ENCODE data around the gene TTF1. TPM values are rescaled to one million over a fixed set of nuclear protein-coding genes. Genes with fewer than 3 reads are reported as not detected.

The TTF1 gene
- total and polyA plus RNA-seq, 4 donors: 11.9 to 33.4 (median 18.7) TPM

- no peaks in the 10 kb centered on the region for H3K9me3 ChIP-seq (ENCODE audit: control insufficient read depth, low read length)
- WGBS, 2 donors: 74 to 76% methylated on average over 8 of the region's 8 CpGs
- H3K27me3 ChIP-seq (ENCODE audit: control insufficient read depth in 1 of 2, insufficient read depth in 2 of 2, low read length in 1 of 2): no peaks in the 10 kb centered on the region
- intact Hi-C loops (cut with DNase I): no loop called here
- H3K27ac ChIP-seq (ENCODE audit: low read depth in 1 of 2, low read length in 2 of 2): no peak overlapping the region
- ATAC-seq (ENCODE audit: low FRiP score): no peak
- H3K4me3 ChIP-seq (ENCODE audit: low read length in 2 of 2): no peak overlapping the region
- DNase-seq: no peak
- no peaks in the 10 kb centered on the region for H3K4me1 ChIP-seq (ENCODE audit: control insufficient read depth in 1 of 2, insufficient read depth in 2 of 2, low read length in 2 of 2)
- no peaks in the 10 kb centered on the region for H3K36me3 ChIP-seq (ENCODE audit: control insufficient read depth in 1 of 2, insufficient read depth in 2 of 2, low read length in 1 of 2)
These were observed 1.9 kb upstream of the TTF1 start for GRCh38 chr9:132408521-132408920.

GRCh38 chr9:132407196-132407595 is 556 bp upstream of the TTF1 start:
- 80 to 85% methylated on average over 2 of the region's 2 CpGs for WGBS, 2 donors
- no peaks in the 10 kb centered on the region for H3K4me1 ChIP-seq (ENCODE audit: control insufficient read depth in 1 of 2, insufficient read depth in 2 of 2, low read length in 2 of 2)
- no peak overlapping the region for H3K27ac ChIP-seq (ENCODE audit: low read depth in 1 of 2, low read length in 2 of 2)
- no peaks in the 10 kb centered on the region for H3K9me3 ChIP-seq (ENCODE audit: control insufficient read depth, low read length)
- H3K36me3 ChIP-seq (ENCODE audit: control insufficient read depth in 1 of 2, insufficient read depth in 2 of 2, low read length in 1 of 2): no peaks in the 10 kb centered on the region
- peak overlapping the region in 1 of 2 donors; percentile 85 for H3K4me3 ChIP-seq (ENCODE audit: low read length in 2 of 2)
- DNase-seq (no peak), ATAC-seq (ENCODE audit: low FRiP score) (no peak)
- no peaks in the 10 kb centered on the region for H3K27me3 ChIP-seq (ENCODE audit: control insufficient read depth in 1 of 2, insufficient read depth in 2 of 2, low read length in 1 of 2)
- intact Hi-C loops (cut with DNase I): no loop called here

GRCh38 chr9:132404228-132404881 is 2.3 kb downstream of the TTF1 start:
- Histone ChIP-seq H3K27ac (ENCODE audit: low read depth in 1 of 2, low read length in 2 of 2) (no peak overlapping the region), H3K36me3 (ENCODE audit: control insufficient read depth in 1 of 2, insufficient read depth in 2 of 2, low read length in 1 of 2) (no peaks in the 10 kb centered on the region), H3K27me3 (ENCODE audit: control insufficient read depth in 1 of 2, insufficient read depth in 2 of 2, low read length in 1 of 2) (no peaks in the 10 kb centered on the region), H3K9me3 (ENCODE audit: control insufficient read depth, low read length) (no peaks in the 10 kb centered on the region), H3K4me1 (ENCODE audit: control insufficient read depth in 1 of 2, insufficient read depth in 2 of 2, low read length in 2 of 2) (no peaks in the 10 kb centered on the region), H3K4me3 (ENCODE audit: low read length in 2 of 2) (no peak overlapping the region)
- DNase-seq (no peak), ATAC-seq (ENCODE audit: low FRiP score) (no peak)
- intact Hi-C loops (cut with DNase I): no loop called here
- 78 to 79% methylated on average over 9 of the region's 9 CpGs for WGBS, 2 donors

GRCh38 chr9:132401824-132402223 is 4.8 kb downstream of the TTF1 start:
- Histone ChIP-seq H3K4me3 (ENCODE audit: low read length in 2 of 2) (no peak overlapping the region), H3K36me3 (ENCODE audit: control insufficient read depth in 1 of 2, insufficient read depth in 2 of 2, low read length in 1 of 2) (peaks cover 0 to 5% of the 10 kb centered on the region in 2 donors), H3K4me1 (ENCODE audit: control insufficient read depth in 1 of 2, insufficient read depth in 2 of 2, low read length in 2 of 2) (no peaks in the 10 kb centered on the region), H3K27me3 (ENCODE audit: control insufficient read depth in 1 of 2, insufficient read depth in 2 of 2, low read length in 1 of 2) (no peaks in the 10 kb centered on the region), H3K9me3 (ENCODE audit: control insufficient read depth, low read length) (no peaks in the 10 kb centered on the region), H3K27ac (ENCODE audit: low read depth in 1 of 2, low read length in 2 of 2) (no peak overlapping the region)
- ATAC-seq (ENCODE audit: low FRiP score) (no peak), DNase-seq (no peak)
- intact Hi-C loops (cut with DNase I): no loop called here
- WGBS, 2 donors: 90 to 92% methylated on average over 4 of the region's 4 CpGs

- 61 to 68% methylated on average over 11 of the region's 11 CpGs for WGBS, 2 donors
- H3K4me3 ChIP-seq (ENCODE audit: low read length in 2 of 2): no peak overlapping the region
- H3K4me1 ChIP-seq (ENCODE audit: control insufficient read depth in 1 of 2, insufficient read depth in 2 of 2, low read length in 2 of 2): no peaks in the 10 kb centered on the region
- peaks cover 9 to 18% of the 10 kb centered on the region in 2 donors for H3K36me3 ChIP-seq (ENCODE audit: control insufficient read depth in 1 of 2, insufficient read depth in 2 of 2, low read length in 1 of 2)
- no peak for DNase-seq
- H3K27me3 ChIP-seq (ENCODE audit: control insufficient read depth in 1 of 2, insufficient read depth in 2 of 2, low read length in 1 of 2): no peaks in the 10 kb centered on the region
- H3K27ac ChIP-seq (ENCODE audit: low read depth in 1 of 2, low read length in 2 of 2): no peak overlapping the region
- no peaks in the 10 kb centered on the region for H3K9me3 ChIP-seq (ENCODE audit: control insufficient read depth, low read length)
- intact Hi-C loops (cut with DNase I): no loop called here
- no peak for ATAC-seq (ENCODE audit: low FRiP score)
These were observed 11.1 kb downstream of the TTF1 start for GRCh38 chr9:132395560-132395959.

- Histone ChIP-seq H3K4me1 (ENCODE audit: control insufficient read depth in 1 of 2, insufficient read depth in 2 of 2, low read length in 2 of 2) (no peaks in the 10 kb centered on the region), H3K27me3 (ENCODE audit: control insufficient read depth in 1 of 2, insufficient read depth in 2 of 2, low read length in 1 of 2) (no peaks in the 10 kb centered on the region), H3K9me3 (ENCODE audit: control insufficient read depth, low read length) (no peaks in the 10 kb centered on the region), H3K4me3 (ENCODE audit: low read length in 2 of 2) (no peak overlapping the region), H3K36me3 (ENCODE audit: control insufficient read depth in 1 of 2, insufficient read depth in 2 of 2, low read length in 1 of 2) (peaks cover 12 to 17% of the 10 kb centered on the region in 2 donors), H3K27ac (ENCODE audit: low read depth in 1 of 2, low read length in 2 of 2) (no peak overlapping the region)
- DNase-seq (no peak), ATAC-seq (ENCODE audit: low FRiP score) (no peak)
- intact Hi-C loops (cut with DNase I): no loop called here
- WGBS, 2 donors: 87 to 90% methylated on average over 11 of the region's 11 CpGs
These were observed 15.2 kb downstream of the TTF1 start for GRCh38 chr9:132391449-132391848.

GRCh38 chr9:132390966-132391365 is 15.7 kb downstream of the TTF1 start:
- no peaks in the 10 kb centered on the region for H3K27me3 ChIP-seq (ENCODE audit: control insufficient read depth in 1 of 2, insufficient read depth in 2 of 2, low read length in 1 of 2)
- no peaks in the 10 kb centered on the region for H3K9me3 ChIP-seq (ENCODE audit: control insufficient read depth, low read length)
- H3K4me1 ChIP-seq (ENCODE audit: control insufficient read depth in 1 of 2, insufficient read depth in 2 of 2, low read length in 2 of 2): no peaks in the 10 kb centered on the region
- no peak overlapping the region for H3K4me3 ChIP-seq (ENCODE audit: low read length in 2 of 2)
- H3K27ac ChIP-seq (ENCODE audit: low read depth in 1 of 2, low read length in 2 of 2): no peak overlapping the region
- ATAC-seq (ENCODE audit: low FRiP score): no peak
- WGBS, 2 donors: 77 to 79% methylated on average over 7 of the region's 7 CpGs
- peaks cover 8 to 16% of the 10 kb centered on the region in 2 donors for H3K36me3 ChIP-seq (ENCODE audit: control insufficient read depth in 1 of 2, insufficient read depth in 2 of 2, low read length in 1 of 2)
- intact Hi-C loops (cut with DNase I): no loop called here
- no peak for DNase-seq

GRCh38 chr9:132387133-132387532 is 19.5 kb downstream of the TTF1 start:
- intact Hi-C loops (cut with DNase I): no loop called here
- Histone ChIP-seq H3K36me3 (ENCODE audit: control insufficient read depth in 1 of 2, insufficient read depth in 2 of 2, low read length in 1 of 2) (peaks cover 0 to 16% of the 10 kb centered on the region in 2 donors), H3K27me3 (ENCODE audit: control insufficient read depth in 1 of 2, insufficient read depth in 2 of 2, low read length in 1 of 2) (no peaks in the 10 kb centered on the region), H3K4me3 (ENCODE audit: low read length in 2 of 2) (no peak overlapping the region), H3K27ac (ENCODE audit: low read depth in 1 of 2, low read length in 2 of 2) (no peak overlapping the region), H3K9me3 (ENCODE audit: control insufficient read depth, low read length) (no peaks in the 10 kb centered on the region), H3K4me1 (ENCODE audit: control insufficient read depth in 1 of 2, insufficient read depth in 2 of 2, low read length in 2 of 2) (no peaks in the 10 kb centered on the region)
- ATAC-seq (ENCODE audit: low FRiP score) (no peak), DNase-seq (no peak)
- whole genome bisulfite sequencing, 2 donors: 80 to 83% methylated on average over 7 of the region's 7 CpGs

GRCh38 chr9:132384376-132384775 is 22.3 kb downstream of the TTF1 start:
- WGBS, 2 donors: 95 to 96% methylated on average over 8 of the region's 8 CpGs

More at GRCh38 chr9:132384376-132384775, 22.3 kb downstream of the TTF1 start:
- H3K4me3 ChIP-seq (ENCODE audit: low read length in 2 of 2): no peak overlapping the region
- H3K27me3 ChIP-seq (ENCODE audit: control insufficient read depth in 1 of 2, insufficient read depth in 2 of 2, low read length in 1 of 2): no peaks in the 10 kb centered on the region
- intact Hi-C loops (cut with DNase I): no loop called here
- DNase-seq (no peak), ATAC-seq (ENCODE audit: low FRiP score) (no peak)
- no peaks in the 10 kb centered on the region for H3K9me3 ChIP-seq (ENCODE audit: control insufficient read depth, low read length)
- H3K36me3 ChIP-seq (ENCODE audit: control insufficient read depth in 1 of 2, insufficient read depth in 2 of 2, low read length in 1 of 2): peaks cover 4 to 12% of the 10 kb centered on the region in 2 donors
- no peaks in the 10 kb centered on the region for H3K4me1 ChIP-seq (ENCODE audit: control insufficient read depth in 1 of 2, insufficient read depth in 2 of 2, low read length in 2 of 2)
- H3K27ac ChIP-seq (ENCODE audit: low read depth in 1 of 2, low read length in 2 of 2): no peak overlapping the region

Measured in aorta (tissue), 5 donors.